Kidney capillary endothelial cell (primary cell): ENCODE data around the gene LDAF1.
"Not testable (repeated sequence)": the region's sequence is repeated elsewhere in the genome, so short reads cannot be mapped to it uniquely, and the experiment has no call there.

Experiments used
- DNase-seq: peaks from one replicate; pipeline ENCODE4 v3.0.0-alpha.2; 2018; ENCODE audit warnings: low spot score

LDAF1 gene

GRCh38 chr16:21162661-21163151, 4.2 kb downstream of the LDAF1 start:
- no peak for DNase-seq

GRCh38 chr16:21163576-21163975, 5.1 kb downstream of the LDAF1 start:
- no peak for DNase-seq

- no peak for DNase-seq
Measured at GRCh38 chr16:21164521-21165168, 6.2 kb downstream of the LDAF1 start.

GRCh38 chr16:21166561-21166961, 8.1 kb downstream of the LDAF1 start:
- no peak for DNase-seq

- DNase-seq = no peak
Measured at GRCh38 chr16:21167360-21167759, 8.9 kb downstream of the LDAF1 start.

- DNase-seq = no peak
Measured at GRCh38 chr16:21167929-21168602, 9.6 kb downstream of the LDAF1 start.

GRCh38 chr16:21169249-21169981, 10.9 kb downstream of the LDAF1 start:
- no peak for DNase-seq

- DNase-seq = not testable (repeated sequence)
Measured at GRCh38 chr16:21170116-21170515, 11.6 kb downstream of the LDAF1 start.

- DNase-seq = no peak
Measured at GRCh38 chr16:21172650-21173049, 14.2 kb downstream of the LDAF1 start.

GRCh38 chr16:21175397-21175796, 16.9 kb downstream of the LDAF1 start:
- DNase-seq = no peak

GRCh38 chr16:21179126-21179982, 20.9 kb downstream of the LDAF1 start:
- no peak for DNase-seq

GRCh38 chr16:21179983-21180365, 21.5 kb downstream of the LDAF1 start:
- DNase-seq = no peak

GRCh38 chr16:21183995-21184394, 25.5 kb downstream of the LDAF1 start:
- no peak for DNase-seq

GRCh38 chr16:21184834-21185233, 26.4 kb downstream of the LDAF1 start:
- DNase-seq = no peak

- no peak for DNase-seq
Measured at GRCh38 chr16:21185659-21186325, 27.3 kb downstream of the LDAF1 start.

GRCh38 chr16:21186326-21186691, 27.8 kb downstream of the LDAF1 start:
- no peak for DNase-seq

GRCh38 chr16:21189311-21189710, 30.8 kb downstream of the LDAF1 start:
- no peak for DNase-seq

GRCh38 chr16:21190013-21190412, 31.5 kb downstream of the LDAF1 start:
- DNase-seq = no peak

- DNase-seq = no peak
Measured at GRCh38 chr16:21190599-21190998, 32.1 kb downstream of the LDAF1 start.

- DNase-seq = no peak
Measured at GRCh38 chr16:21192991-21193390, 34.5 kb downstream of the LDAF1 start.

GRCh38 chr16:21194771-21195301, 36.4 kb downstream of the LDAF1 start:
- DNase-seq = no peak
